NB4 (cell line): ENCODE results near the gene PRDM15.

Experiments used
- POLR2A ChIP-seq: IDR thresholded peaks from 2 replicates; pipeline ENCODE4 v1.6.1; 2011; ENCODE audit warnings: mild to moderate bottlenecking; ENCODE audit not compliant: insufficient read length; ENCODE audit errors: extremely low read depth
- TF ChIP-seq, protein P1 (sequence below): IDR thresholded peaks from one replicate; pipeline ENCODE4 v1.5.1; 2012; ENCODE audit warnings: low read depth, low read length

DNA sequence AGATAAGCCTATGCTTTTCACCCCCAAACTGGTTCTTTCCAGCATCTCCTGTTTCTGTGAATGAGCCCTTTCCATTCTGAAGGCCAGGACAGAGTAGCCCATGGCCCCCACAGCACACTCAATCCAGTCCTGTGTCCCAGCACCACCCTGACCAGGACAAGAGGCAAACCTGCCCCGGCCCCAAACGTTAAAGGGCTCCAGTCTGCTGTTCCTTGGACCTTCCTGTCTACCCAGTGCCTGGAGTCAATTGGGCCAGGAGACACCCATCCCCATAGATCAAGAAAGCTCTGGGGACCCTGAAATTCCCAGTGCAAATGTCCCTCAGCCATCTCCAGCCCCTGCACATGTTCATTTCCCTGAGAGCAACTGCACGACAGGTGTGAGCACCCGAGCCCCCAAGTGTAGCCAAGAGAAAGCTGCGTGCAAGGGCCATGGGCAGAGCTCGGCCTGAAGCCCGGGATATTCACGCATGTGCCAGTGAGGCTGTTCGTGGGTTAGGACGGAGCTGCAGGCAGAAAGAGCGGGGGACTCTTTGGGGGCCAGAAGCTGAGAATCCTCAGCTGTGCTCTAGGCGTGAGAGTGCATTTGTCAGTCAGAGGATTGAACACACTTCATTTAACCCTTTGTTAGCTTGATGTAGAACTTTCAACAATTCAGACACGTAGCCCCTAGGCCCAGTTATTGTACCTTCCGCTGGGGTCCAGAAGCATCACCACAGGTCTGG, 108.1 kb downstream of the PRDM15 start:
- TF ChIP-seq, protein P1, sequence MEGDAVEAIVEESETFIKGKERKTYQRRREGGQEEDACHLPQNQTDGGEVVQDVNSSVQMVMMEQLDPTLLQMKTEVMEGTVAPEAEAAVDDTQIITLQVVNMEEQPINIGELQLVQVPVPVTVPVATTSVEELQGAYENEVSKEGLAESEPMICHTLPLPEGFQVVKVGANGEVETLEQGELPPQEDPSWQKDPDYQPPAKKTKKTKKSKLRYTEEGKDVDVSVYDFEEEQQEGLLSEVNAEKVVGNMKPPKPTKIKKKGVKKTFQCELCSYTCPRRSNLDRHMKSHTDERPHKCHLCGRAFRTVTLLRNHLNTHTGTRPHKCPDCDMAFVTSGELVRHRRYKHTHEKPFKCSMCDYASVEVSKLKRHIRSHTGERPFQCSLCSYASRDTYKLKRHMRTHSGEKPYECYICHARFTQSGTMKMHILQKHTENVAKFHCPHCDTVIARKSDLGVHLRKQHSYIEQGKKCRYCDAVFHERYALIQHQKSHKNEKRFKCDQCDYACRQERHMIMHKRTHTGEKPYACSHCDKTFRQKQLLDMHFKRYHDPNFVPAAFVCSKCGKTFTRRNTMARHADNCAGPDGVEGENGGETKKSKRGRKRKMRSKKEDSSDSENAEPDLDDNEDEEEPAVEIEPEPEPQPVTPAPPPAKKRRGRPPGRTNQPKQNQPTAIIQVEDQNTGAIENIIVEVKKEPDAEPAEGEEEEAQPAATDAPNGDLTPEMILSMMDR: no peak
- no peak for TF ChIP-seq POLR2A
